ENCODE data around the gene LRRIQ1.
"Not testable (repeated sequence)": the region's sequence is repeated elsewhere in the genome, so short reads cannot be mapped to it uniquely, and the experiment has no call there.

Gene LRRIQ1

GRCh38 chr12:85188619-85189018, 152.5 kb downstream of the LRRIQ1 start:
- FAIRE-seq: no peak

GRCh38 chr12:85190728-85191127, 154.6 kb downstream of the LRRIQ1 start:
- FAIRE-seq: no peak
- no peak for DNase-seq (ENCODE audit: insufficient read length, low spot score)

More at GRCh38 chr12:85188619-85189018, 152.5 kb downstream of the LRRIQ1 start:
- no peak for DNase-seq (ENCODE audit: insufficient read length, low spot score)

GRCh38 chr12:85203809-85204208, 167.7 kb downstream of the LRRIQ1 start:
- not testable (repeated sequence) for FAIRE-seq

GRCh38 chr12:85206543-85206942, 170.4 kb downstream of the LRRIQ1 start:
- DNase-seq (ENCODE audit: insufficient read length, low spot score): no peak
- FAIRE-seq: no peak

More at GRCh38 chr12:85203809-85204208, 167.7 kb downstream of the LRRIQ1 start:
- not testable (repeated sequence) for DNase-seq (ENCODE audit: insufficient read length, low spot score)

- not testable (repeated sequence) for DNase-seq (ENCODE audit: insufficient read length, low spot score); FAIRE-seq
Observed at GRCh38 chr12:85224339-85224738, 188.2 kb downstream of the LRRIQ1 start.

GRCh38 chr12:85225501-85225900, 189.3 kb downstream of the LRRIQ1 start:
- DNase-seq (ENCODE audit: insufficient read length, low spot score) (no peak), FAIRE-seq (no peak)

- DNase-seq (ENCODE audit: insufficient read length, low spot score) (no peak), FAIRE-seq (no peak)
Observed at GRCh38 chr12:85237327-85237726, 201.2 kb downstream of the LRRIQ1 start.

- DNase-seq (ENCODE audit: insufficient read length, low spot score) (no peak), FAIRE-seq (no peak)
Observed at GRCh38 chr12:85244561-85244960, 208.4 kb downstream of the LRRIQ1 start.

- DNase-seq (ENCODE audit: insufficient read length, low spot score) (no peak), FAIRE-seq (no peak)
Observed at GRCh38 chr12:85253853-85254252, 217.7 kb downstream of the LRRIQ1 start.

- no peak for DNase-seq (ENCODE audit: insufficient read length, low spot score)
Observed at GRCh38 chr12:85257671-85258070, 221.5 kb downstream of the LRRIQ1 start.

GRCh38 chr12:85260447-85260846, 224.3 kb downstream of the LRRIQ1 start:
- DNase-seq (ENCODE audit: insufficient read length, low spot score) (no peak), FAIRE-seq (no peak)

More at GRCh38 chr12:85257671-85258070, 221.5 kb downstream of the LRRIQ1 start:
- no peak for FAIRE-seq

GRCh38 chr12:85260896-85261295, 224.7 kb downstream of the LRRIQ1 start:
- FAIRE-seq: no peak
- no peak for DNase-seq (ENCODE audit: insufficient read length, low spot score)

GRCh38 chr12:85266356-85266755, 230.2 kb downstream of the LRRIQ1 start:
- DNase-seq (ENCODE audit: insufficient read length, low spot score): no peak
- FAIRE-seq: no peak

- FAIRE-seq (no peak), DNase-seq (ENCODE audit: insufficient read length, low spot score) (no peak)
Observed at GRCh38 chr12:85273381-85274314, 237.5 kb downstream of the LRRIQ1 start.

- no peak for DNase-seq (ENCODE audit: insufficient read length, low spot score)
- no peak for FAIRE-seq
Observed at GRCh38 chr12:85274315-85274651, 238.1 kb downstream of the LRRIQ1 start.

- no peak for DNase-seq (ENCODE audit: insufficient read length, low spot score)
- FAIRE-seq: no peak
Observed at GRCh38 chr12:85275374-85275773, 239.2 kb downstream of the LRRIQ1 start.

- no peak for FAIRE-seq
- DNase-seq (ENCODE audit: insufficient read length, low spot score): no peak
Observed at GRCh38 chr12:85277191-85277590, 241.0 kb downstream of the LRRIQ1 start.

GRCh38 chr12:85277900-85278597, 241.9 kb downstream of the LRRIQ1 start:
- no peak for DNase-seq (ENCODE audit: insufficient read length, low spot score)
- no peak for FAIRE-seq

GRCh38 chr12:85278598-85279448, 242.7 kb downstream of the LRRIQ1 start:
- FAIRE-seq: no peak
- no peak for DNase-seq (ENCODE audit: insufficient read length, low spot score)

GRCh38 chr12:85279449-85280164, 243.5 kb downstream of the LRRIQ1 start:
- no peak for DNase-seq (ENCODE audit: insufficient read length, low spot score)

More at GRCh38 chr12:85279449-85280164, 243.5 kb downstream of the LRRIQ1 start:
- FAIRE-seq: no peak

Data from HTR-8/SVneo (cell line).